ENCODE results near the gene PSMB7.

The PSMB7 gene

DNA sequence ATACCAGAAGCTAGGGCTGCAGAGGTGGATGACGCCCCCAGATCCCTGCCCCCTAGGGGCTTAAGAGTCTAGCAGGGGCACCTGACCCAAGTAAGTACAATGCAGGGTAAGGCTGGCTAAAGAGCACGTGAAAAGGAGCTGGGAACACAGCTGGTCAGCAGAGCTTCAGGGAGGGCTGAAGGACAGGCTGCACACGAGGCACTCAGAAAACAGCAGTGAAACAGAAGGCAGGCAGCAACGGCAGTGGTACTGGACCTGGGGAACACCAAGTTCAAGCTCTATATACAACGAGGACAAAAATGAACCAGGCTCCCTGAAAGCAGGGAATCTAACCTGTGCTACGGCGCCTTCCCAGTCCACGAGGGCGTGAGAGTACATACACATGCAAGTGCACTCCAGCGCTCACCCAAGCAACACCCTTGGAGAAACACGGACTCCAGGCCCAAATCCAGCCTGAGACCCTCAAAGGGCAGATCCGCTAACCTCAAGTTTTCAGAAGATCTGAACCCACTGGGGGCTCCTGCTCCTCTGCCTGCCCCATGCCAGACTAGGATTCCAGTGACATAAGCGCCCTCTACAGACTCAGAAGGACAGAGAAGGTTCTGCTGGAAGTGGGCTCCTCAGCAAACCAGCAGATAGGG is 57.4 kb downstream of the PSMB7 start:
- no peak for DNase-seq (ENCODE audit: low read depth in 2 of 2)

- DNase-seq (ENCODE audit: low read depth in 2 of 2): no peak
These were observed 58.4 kb downstream of the PSMB7 start for GRCh38 chr9:124356745-124357390.

DNA sequence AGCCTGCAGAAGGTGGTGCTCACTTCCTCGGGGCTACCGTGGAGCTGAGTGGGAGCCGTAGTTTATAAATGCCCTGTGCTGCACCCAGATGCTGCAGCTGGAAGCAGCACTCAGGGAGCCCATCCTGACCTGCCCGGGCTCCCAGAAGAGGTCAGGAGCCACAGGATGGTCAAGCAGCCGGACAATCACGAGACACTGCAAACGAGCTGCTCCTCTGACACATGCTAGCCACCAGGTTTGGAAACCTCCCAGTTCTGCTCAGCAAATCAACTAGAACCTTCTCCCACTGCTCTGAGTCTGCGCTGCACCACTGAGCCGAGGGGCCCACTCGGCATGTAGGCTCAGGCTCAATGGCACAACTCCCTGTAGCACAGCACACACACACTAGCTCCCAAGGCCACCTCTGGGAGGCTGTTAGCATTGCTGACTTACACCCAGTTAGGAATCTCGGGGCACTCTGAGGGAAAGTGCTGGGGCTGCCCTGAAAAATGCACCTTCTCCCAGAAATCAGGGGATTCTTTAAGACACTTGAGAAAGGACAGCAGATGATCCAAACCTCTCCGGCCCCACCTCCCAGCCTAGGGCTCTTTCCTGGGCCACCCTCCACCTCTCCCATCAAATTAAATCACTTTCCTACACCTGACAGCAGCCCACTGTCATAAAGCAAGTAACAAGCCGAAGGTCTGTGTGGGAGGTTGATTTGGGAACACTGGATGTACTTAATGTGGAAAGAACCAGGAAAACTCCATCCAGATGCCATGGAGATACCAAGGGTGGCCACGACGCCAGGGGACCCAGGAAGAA is 59.1 kb downstream of the PSMB7 start:
- no peak for DNase-seq (ENCODE audit: low read depth in 2 of 2)

DNA sequence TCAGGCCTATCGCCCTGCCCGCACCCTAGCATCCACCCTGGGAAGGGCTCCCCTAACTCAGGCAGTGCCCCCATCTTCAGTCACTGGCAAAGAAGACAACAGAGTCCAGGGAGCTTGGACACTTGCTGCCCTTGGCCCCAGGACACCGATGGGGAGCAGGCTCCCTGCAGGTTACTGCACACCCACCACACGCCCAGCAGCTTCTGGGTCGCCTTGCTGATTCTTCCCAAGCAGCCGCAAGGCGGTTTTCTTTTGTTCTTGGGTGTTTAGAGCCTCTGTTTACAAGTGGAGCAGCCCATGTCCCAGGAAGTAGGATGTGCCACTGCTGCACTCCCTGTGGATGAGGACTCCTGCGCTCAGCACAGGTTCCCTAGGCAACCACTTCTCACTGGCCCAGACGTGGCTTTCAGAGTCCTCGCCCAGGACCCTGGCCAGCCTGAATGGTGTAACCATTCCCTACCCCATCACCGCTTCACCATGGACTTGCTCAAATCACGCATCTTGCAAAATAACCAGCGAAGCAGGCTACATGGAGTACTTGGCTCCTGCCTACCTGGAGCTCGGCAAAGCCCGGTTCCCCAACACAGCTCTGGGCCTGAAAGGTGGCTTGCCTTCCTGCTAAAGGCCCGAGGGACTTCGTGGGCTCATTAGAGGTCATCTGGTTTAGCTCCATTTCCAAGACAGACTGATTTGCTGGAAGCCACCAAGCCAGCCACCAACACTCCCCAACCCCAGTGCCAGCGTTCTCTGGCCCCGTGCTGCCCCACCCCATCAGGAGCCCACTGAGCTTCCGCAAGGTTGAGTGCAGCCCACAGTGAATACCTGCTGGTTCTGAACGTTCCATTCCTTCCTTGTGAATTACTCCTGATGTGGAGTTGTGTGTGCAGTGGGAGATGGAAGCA is 60.0 kb downstream of the PSMB7 start:
- no peak for DNase-seq (ENCODE audit: low read depth in 2 of 2)

DNA sequence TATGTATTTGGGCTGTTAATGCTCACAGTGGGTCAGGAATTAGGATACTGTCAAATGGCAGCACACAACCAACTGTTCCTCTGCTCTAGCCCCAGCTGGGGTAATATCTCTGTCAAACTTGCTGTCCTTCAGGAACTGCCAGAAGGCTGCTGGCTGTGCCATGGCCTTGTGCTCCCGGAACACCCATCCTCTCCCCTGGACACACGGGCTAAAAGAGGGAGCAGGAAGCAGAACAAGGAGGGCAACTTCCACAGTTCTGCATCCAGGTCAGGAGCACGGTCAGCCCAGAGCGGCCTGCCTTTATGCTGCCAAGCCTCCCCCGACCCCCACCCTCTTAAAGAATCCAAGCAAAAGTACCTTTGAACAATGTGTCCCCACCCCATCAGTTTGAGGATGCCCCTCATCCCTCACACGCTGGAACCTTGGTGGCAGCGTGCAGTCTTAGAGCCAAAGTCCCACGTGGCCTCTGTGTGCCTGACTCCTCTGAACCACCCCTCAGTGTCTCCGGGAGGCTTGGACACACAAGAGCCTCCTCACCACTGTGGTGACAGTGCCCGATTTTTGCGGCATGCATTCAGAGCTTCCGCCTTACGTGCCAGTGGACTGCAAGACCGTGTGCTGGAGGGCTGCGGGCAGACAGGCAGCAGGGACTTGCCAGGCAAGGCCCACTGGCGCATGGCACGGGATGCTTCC is 60.8 kb downstream of the PSMB7 start:
- DNase-seq (ENCODE audit: low read depth in 2 of 2): no peak

DNA sequence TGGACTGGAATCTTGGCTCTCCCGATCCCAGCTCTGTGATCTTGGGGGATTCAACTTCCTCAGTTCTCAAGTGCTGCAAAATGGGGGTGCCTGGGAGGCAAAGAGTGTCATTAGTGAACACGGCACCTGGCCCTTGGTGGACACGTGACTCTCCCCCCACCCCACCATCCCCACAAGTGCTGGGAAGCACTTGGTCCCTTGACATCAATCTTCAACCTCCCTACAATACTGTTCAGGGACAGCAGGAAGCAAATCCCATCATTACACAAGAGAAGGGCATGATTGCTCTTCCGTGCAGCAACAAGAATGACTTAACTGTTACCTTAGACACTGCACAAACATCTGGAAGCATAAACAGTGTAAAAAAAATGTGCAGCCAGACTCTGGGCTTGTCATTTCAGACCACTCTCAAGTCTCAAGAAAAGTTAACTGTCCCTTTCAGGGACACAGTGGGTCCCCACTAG is 61.4 kb downstream of the PSMB7 start:
- no peak for DNase-seq (ENCODE audit: low read depth in 2 of 2)

- no peak for DNase-seq (ENCODE audit: low read depth in 2 of 2)
These were observed 62.0 kb downstream of the PSMB7 start for GRCh38 chr9:124353166-124353768.

DNA sequence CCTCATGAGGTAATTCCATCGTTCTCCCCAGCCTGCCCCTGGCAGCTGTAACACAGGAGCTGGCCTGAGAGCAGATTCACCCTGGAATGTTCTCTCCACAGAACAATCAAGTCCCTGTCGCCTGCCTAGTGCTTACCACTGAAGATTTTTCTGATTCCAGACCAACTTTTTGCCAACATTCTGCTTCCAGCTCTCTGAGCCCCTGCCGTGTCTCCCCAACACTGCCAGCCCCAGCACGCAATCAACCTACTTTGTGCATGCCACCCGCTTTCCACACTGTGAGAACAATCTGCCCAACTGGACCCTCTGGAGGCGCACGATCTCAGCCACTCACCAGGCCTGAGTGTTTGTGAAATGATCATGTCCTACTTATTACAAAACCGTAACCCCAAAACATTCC is 62.6 kb downstream of the PSMB7 start:
- no peak for DNase-seq (ENCODE audit: low read depth in 2 of 2)

DNA sequence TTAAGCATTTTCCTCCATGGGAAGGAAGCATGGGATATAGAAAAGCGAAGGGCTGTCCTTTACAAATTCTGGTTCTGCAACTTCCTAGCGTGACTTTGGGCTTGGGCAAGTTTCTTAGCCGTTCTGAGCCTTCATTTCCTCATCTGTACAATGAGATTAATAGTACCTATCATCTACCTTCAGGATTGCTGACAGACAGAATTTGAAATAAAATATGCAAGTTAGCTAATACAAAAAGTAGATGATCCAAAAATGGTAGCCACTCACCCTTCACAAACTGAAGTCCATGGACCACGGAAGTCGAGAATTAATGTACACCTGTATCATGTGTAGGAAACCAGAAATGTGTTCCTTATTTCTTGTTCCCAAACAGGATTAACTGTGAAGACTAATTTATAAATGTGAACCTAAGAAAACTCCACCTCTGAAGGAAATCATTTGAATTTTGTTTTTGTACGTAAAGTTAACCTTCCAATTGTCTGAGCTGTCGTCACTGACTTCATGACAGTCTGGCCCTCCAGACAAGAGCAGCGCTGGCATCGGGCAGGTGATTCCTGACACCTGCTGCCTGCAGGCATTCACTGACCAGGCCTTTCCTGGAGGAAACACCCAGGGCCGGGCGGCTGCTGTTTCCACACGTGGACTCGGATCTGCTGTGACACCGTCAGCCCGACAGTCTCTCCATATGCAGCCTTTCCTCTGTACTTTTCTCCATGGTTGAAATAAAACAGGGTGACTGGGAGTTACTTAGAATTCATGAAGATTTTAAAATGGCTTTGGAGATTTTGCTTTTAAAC is 63.4 kb downstream of the PSMB7 start:
- DNase-seq (ENCODE audit: low read depth in 2 of 2): no peak

GRCh38 chr9:124350494-124351263 is 64.6 kb downstream of the PSMB7 start:
- DNase-seq (ENCODE audit: low read depth in 2 of 2): no peak

DNA sequence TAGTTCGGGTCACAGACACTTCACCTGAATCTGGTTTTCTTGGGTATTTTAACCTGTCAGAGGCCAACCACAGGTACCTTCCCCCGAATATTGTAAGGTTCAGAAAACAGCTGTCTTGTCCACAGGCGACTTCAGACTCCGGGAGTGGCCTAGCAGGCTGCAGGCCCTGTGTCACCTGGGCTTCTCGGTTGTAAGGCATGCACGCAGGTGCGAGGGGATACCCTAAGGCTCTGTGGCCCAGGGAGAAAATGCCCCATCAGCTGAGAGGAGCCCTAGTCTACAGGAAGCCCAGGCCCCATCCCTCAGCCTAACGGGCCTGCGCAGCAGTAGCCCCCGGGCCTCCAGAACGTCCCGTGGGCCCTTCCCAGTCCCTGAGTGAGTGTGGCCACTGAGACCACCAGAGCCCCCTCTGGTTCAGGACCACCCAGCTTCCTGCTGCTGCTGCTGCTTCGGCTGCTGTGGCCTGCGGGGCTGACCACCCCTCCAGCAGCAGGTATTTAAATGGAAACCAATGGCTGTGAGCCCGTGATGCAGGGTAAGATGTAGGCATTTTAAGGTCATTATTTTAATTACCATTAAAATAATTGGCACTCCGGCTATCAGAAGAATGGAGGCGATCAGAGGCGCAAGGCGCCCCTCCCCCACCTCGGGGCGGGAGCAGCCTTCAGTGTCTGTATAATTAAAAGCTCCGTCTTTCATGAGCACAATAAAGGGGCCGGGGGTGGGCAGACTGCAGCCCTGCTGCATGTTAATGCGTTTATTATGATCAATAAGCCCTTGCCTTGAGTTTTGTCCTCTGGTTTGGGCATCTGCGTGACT is 65.4 kb downstream of the PSMB7 start:
- no peak for DNase-seq (ENCODE audit: low read depth in 2 of 2)

- DNase-seq (ENCODE audit: low read depth in 2 of 2): no peak
These were observed 66.0 kb downstream of the PSMB7 start for GRCh38 chr9:124349267-124349666.

DNA sequence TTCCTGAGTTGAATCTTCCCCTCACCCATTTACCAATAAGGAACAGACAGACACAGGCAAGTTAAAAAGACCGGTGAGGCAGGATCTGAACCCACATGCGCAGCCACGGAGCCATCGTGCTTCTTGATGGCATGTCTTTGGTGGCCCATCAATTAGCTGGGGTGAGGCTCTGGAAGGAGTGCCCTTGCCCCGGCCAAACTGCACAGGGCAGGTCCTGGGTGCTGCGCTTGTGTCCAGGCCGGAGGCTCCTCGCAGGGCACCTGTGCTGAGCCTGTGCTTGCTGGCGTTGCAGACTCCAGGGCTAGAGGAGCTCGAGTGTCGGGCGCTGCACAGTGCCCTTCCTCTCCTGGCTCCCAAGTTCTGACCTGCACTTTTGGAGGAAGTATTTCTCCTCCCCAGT is 66.4 kb downstream of the PSMB7 start:
- DNase-seq (ENCODE audit: low read depth in 2 of 2): no peak

DNA sequence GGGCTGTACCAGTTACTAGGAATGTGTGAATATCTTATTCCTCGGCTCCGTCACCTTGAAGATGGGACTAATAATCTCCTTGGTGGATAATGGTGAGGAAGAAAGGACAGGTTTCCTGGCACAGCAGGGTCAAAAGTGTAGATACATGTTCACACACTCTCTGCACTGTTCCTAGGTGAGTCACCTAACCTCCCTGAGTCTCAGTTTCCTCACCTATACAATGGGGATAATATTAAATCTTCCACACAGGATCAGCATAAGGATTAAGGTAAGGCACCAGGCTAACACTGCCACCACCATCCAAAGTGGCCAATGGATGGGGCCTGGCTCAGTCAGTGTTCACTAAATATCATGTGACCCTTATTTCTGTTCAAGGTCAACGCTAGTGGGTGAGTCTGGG is 66.9 kb downstream of the PSMB7 start:
- DNase-seq (ENCODE audit: low read depth in 2 of 2): no peak

- DNase-seq (ENCODE audit: low read depth in 2 of 2): no peak
These were observed 67.3 kb downstream of the PSMB7 start for GRCh38 chr9:124347968-124348358.

- DNase-seq (ENCODE audit: low read depth in 2 of 2): no peak
These were observed 67.9 kb downstream of the PSMB7 start for GRCh38 chr9:124347206-124347967.

GRCh38 chr9:124346347-124347163 is 68.7 kb downstream of the PSMB7 start:
- no peak for DNase-seq (ENCODE audit: low read depth in 2 of 2)

Measured in fibroblast of skin of left quadriceps (primary cell).